GM12873 (cell line): ENCODE measurements around the gene AGBL2.

Source experiments
- CTCF ChIP-seq: IDR thresholded peaks from 2 replicates; pipeline ENCODE4 v1.5.1; 2012; ENCODE audit warnings: low read depth, mild to moderate bottlenecking, moderate library complexity, low read length, control low read depth; ENCODE audit not compliant: insufficient read depth; ENCODE audit errors: missing control alignments

The AGBL2 gene

GRCh38 chr11:47659276-47659675 is 55.9 kb downstream of the AGBL2 start:
- TF ChIP-seq CTCF, result no peak

- TF ChIP-seq CTCF, result no peak
Observed at GRCh38 chr11:47656260-47656885, 58.8 kb downstream of the AGBL2 start.

GRCh38 chr11:47651818-47652469 is 63.2 kb downstream of the AGBL2 start:
- no peak for TF ChIP-seq CTCF

GRCh38 chr11:47649276-47649675 is 65.9 kb downstream of the AGBL2 start:
- TF ChIP-seq CTCF, result no peak

- TF ChIP-seq CTCF, result no peak
Observed at GRCh38 chr11:47646019-47646418, 69.2 kb downstream of the AGBL2 start.

GRCh38 chr11:47645500-47645899 is 69.7 kb downstream of the AGBL2 start:
- TF ChIP-seq CTCF, result no peak

- TF ChIP-seq CTCF, result peak; percentile 5
Observed at GRCh38 chr11:47642099-47642855, 72.9 kb downstream of the AGBL2 start, which contains the start of gene MTCH2. MTCH2 (minus strand) TSS chr11:47642559; CDS start chr11:47642465, 94 bp downstream.
